ENCODE results near the gene FAM241B.

GRCh38 chr10:69680610-69681009, 50.6 kb downstream of the FAM241B start:
- TF ChIP-seq CTCF (IDR thresholded peaks at IDR 0.05) (no peak), POLR2A (IDR thresholded peaks at IDR 0.05) (no peak)

Data from Peyer's patch (tissue), 4 donors.